IPS DF 4.7 (cell line): ENCODE results near the gene RUFY1.
"Not testable (repeated sequence)": the region's sequence is repeated elsewhere in the genome, so short reads cannot be mapped to it uniquely, and the experiment has no call there.

Experiments
- DNase-seq: peaks from one replicate; pipeline ENCODE4 v3.0.0-alpha.2; 2013; ENCODE audit warnings: low spot score; ENCODE audit errors: extremely low read depth

RUFY1 gene

DNA sequence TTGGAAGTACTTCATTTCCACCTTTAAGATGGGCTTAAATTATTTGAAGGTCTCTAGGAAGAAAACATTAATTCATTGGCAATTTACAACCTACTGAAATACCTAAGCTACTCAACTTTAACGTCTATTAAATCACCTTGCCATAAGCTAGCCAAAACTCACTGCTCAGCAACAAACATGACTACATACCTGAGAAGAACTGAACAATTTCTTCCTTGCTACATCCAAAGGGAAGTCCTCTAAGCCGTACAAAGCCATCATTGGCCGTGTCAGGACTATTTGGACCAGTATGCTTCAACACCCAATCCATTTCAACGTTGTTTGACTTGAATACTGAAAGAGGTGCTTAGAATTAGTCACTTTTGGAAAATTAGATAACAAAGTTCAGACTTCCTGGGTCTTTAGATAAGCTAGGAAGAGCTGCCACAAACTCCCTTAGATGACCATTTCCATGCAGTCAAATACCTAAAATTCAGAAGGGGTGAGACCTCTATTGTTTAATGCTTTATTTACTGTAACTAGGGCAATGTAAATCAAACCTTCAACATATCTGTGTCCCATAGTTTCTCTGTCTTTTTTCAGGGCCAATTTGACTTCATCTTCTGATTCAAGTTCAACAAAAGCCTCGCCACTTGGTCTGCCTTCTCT, 70.5 kb downstream of the RUFY1 start:
- no peak for DNase-seq

DNA sequence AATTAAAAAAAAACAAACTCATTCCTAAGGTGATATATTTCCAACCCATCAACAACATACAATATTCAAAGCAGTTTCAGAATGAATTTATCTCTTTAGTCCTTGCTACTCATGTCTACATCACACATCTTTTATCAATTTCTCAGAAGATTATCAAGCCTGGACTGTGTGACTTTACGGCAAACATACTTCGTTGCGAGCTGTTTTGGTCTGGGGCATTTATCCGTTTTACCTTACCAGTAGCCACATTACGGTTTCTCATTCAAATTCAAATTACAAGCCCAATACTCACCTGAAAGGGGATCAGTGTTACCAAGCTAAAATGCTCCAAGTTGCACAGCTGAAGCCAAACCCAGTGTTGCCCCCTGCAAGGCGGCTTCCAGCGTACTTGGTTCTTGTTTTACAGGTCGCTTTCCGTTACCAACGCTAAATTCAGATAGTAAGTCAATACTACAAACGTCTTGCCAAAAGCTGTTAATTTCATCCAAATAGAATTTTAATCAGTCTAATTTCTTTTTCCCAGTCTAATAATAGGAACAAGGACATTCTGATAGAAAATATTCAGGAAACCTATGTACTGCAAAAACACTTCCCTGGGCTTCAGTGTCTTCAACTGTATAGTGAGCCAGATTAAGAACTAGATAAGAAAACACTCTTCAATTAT, 71.3 kb downstream of the RUFY1 start:
- no peak for DNase-seq

DNA sequence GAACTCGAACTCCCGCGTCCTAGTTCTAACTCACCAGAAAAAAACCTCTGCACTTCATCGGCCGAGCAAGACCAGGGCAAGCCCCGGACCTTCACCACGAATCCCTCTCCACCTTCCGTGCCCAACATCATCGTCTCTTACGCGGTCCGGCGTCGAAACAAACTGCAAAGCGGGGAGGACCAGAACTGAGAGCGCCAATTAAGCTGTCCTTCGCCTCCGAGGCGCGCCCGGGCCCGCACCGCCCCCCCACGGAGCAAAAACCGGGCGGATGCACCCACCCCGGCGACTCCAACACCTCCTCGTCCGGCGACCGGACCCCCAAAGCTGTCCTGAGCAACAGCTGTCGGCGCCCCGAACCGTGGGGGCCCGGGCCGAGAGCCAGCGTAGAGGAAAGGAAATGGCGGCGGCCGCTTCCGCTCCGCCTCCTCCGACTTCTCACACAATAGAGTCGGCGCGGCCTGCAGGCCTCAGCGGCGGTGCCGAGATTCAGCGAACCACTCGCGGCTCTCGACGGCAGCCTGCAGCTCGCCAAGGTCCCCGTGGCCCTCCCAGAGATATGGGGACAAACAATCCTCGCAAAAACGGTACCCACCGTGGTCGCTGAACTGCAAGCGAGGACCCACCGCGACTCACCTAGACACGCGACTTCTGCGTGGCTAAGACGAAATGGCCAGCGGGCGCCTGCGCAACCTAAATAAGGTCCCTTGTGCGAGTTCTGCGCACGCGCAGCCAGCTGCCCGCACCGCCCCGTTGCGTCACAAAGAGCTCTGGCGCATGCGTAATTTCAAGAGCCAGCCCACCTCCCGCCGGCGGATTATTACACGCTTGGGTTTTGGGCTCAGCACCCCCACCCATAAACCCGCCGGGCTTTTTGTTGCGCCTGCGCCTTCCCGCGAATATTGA, 72.9 kb downstream of the RUFY1 start, which contains the start of gene HNRNPH1:
TSS of gene HNRNPH1 (minus strand) at position 669 of the 903 bp plus-strand sequence. CDS start at position 131, 538 bp downstream.
- peak; percentile 66 for DNase-seq

- DNase-seq: no peak
These were observed 73.8 kb downstream of the RUFY1 start for GRCh38 chr5:179623906-179624741.

GRCh38 chr5:179624841-179625271, 74.5 kb downstream of the RUFY1 start:
- DNase-seq: no peak

GRCh38 chr5:179633501-179634369, 83.4 kb downstream of the RUFY1 start:
- not testable (repeated sequence) for DNase-seq

DNA sequence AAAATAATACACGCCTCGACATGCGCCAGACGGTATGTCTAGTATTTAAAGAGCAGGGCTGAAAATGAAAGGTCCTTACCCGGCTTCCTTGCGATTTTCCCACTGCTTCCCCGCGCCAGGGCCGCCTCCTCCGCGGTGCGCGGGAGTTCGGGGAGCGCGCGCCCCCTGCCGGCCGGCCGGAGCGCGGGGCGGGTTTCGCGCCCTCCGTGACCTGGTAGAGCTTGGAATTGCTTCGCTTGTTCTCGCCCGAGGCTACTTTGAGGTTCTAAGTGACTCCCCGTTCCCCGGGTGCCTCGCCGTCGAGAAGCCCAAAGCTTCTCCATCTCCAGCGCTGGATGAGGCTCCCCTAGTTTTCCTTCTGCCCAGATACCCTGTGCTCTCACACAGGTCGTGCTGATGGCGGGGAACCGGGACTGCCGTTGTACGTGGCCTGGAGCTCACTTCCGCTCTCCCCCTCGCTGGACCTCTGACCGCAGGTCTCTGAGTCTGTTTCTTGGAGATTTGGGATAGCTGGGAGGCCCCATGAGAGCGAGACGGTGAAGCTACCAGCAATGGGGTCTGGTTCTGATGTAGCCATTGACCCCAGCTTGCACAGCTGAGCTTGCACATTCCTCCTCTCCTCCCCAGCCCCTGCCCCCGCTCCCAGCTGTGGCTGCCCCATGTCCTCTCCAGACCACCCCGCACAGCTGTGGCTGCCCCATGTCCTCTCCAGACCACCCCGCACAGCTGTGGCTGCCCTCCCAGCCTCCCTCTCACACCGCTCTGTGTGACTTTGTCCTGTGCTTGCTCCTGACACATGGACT, 84.2 kb downstream of the RUFY1 start:
- DNase-seq: not testable (repeated sequence)

GRCh38 chr5:179639296-179639695, 88.9 kb downstream of the RUFY1 start:
- not testable (repeated sequence) for DNase-seq

GRCh38 chr5:179641745-179642144, 91.4 kb downstream of the RUFY1 start:
- not testable (repeated sequence) for DNase-seq

DNA sequence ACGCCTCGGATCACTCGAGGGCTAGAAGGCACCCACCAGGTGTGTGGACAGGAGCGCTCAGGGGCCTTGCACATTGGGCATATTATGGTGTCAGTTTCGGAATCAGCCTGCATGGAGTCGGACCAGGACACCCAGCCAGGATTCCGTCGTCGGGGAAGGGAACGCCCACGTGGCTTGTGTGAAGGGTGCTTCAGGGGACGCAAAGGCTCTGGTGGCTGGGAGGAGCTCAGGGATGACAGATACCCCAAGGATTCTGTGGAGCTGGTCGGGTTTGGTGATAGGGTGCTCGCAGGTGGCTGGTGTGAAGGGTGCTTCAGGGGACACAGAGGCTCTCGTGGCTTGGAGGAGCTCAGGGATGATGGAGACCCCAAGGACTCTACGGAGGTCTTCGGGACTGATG, 92.3 kb downstream of the RUFY1 start:
- DNase-seq: not testable (repeated sequence)

DNA sequence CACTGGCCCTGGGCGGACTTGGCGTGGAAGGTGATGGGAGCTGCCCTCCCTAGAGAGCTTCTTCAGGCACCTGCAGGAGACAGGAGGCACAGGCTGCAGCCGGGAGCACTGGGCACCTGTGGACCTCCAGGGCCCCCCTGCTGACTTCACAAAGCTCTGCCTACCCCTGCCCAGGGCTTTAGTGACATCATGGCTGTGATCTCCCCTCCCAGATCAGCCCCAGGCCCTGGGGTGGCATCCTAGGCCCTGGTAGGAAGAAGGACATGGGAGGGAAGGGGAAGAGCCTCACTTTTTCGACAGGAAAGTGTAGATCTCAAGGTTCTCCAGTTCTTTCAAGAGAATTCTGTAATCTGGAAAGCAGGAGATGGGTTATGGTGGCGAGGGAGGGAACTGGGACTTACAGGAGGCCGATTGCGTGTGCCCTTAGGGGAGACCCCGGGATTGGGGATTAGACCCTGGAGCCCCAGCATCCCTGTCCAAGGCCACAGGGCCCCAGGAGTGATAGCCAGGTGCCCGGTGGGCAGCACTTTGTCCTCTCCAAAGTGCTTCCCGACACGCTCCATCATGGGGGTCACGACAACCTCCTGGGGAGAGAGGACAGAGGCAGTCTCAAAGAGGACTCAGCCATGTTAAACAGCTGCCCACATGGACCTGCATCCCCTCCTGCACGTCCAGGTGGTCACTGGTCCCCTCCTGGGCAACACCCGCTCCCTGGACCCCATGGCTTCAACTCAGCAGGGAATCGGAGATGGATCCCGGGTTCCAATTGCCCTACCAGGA, 93.0 kb downstream of the RUFY1 start:
- DNase-seq: not testable (repeated sequence)

DNA sequence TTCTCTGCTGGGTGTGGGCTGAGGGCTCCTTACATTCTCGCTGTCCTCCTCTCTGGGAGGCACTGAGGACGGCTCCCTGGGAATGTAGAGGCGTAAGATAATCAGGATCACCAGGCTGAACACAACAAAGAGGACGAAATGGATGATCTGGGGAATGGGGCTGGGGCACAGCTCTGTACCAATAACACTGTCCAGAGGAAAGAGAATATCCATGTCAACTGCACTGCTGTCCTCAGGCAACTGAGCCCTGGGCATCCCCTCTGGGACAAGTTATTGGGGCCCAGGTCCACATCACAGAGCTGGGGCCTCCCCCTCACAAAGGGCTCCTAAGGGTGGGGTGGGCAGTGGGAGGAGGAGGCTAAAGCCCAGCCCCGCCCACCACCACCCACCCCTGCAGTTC, 94.4 kb downstream of the RUFY1 start:
- DNase-seq: not testable (repeated sequence)

DNA sequence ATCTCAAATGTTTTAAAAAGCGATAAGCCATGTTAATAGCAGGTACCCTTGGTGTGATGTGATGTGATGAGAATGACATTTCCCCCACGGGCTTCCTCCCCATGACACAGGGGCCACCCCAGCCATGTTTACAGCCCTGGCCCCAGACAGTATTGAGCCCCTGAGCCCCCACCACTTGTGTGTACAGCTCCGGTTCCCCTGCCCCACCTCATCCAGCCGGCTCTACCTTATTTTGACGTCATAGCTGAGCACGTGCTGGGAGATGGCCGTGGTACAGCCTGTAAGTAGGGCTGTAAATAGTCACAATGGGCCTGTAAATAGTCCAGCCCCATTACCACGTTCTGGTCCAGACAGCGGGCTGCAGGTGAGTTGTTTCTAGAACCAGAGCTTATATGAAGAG, 98.1 kb downstream of the RUFY1 start:
- no peak for DNase-seq

GRCh38 chr5:179649166-179649703, 98.9 kb downstream of the RUFY1 start:
- DNase-seq: not testable (repeated sequence)

DNA sequence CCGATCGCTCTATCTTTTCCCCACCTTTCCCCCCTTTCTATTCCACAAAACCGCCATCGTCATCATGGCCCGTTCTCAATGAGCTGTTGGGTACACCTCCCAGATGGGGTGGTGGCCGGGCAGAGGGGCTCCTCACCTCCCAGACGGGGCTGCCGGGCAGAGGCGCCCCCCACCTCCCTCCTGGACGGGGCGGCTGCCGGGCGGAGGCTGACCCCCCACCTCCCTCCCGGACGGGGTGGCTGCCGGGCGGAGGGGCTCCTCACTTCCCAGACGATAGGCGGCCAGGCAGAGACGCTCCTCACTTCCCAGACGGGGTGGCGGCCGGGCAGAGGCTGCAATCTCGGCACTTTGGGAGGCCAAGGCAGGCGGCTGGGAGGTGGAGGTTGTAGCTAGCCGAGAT, 99.9 kb downstream of the RUFY1 start:
- DNase-seq: not testable (repeated sequence)

GRCh38 chr5:179653135-179653534, 102.8 kb downstream of the RUFY1 start:
- DNase-seq: not testable (repeated sequence)

DNA sequence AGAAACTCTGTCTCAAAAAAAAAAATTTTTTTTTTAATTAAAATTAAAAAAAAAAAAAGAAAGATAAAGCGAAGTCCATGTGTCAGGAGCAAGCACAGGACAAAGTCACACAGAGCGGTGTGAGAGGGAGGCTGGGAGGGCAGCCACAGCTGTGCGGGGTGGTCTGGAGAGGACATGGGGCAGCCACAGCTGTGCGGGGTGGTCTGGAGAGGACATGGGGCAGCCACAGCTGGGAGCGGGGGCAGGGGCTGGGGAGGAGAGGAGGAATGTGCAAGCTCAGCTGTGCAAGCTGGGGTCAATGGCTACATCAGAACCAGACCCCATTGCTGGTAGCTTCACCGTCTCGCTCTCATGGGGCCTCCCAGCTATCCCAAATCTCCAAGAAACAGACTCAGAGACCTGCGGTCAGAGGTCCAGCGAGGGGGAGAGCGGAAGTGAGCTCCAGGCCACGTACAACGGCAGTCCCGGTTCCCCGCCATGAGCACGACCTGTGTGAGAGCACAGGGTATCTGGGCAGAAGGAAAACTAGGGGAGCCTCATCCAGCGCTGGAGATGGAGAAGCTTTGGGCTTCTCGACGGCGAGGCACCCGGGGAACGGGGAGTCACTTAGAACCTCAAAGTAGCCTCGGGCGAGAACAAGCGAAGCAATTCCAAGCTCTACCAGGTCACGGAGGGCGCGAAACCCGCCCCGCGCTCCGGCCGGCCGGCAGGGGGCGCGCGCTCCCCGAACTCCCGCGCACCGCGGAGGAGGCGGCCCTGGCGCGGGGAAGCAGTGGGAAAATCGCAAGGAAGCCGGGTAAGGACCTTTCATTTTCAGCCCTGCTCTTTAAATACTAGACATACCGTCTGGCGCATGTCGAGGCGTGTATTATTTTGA, 107.2 kb downstream of the RUFY1 start:
- DNase-seq: not testable (repeated sequence)
